GM11168 (cell line): ENCODE measurements around the gene RNF26.

ENCODE experiments used
- in situ Hi-C: fragments of 300-500 bp; cut with MboI; formaldehyde crosslinking; loops from one replicate; pipeline ENCODE4 v1.12.0; 2022; ENCODE audit warnings: low sequenced_read_pairs; ENCODE audit not compliant: unreplicated experiment

RNF26 gene

GRCh38 chr11:119334174-119334930, at the start of gene RNF26:
RNF26 (plus strand) TSS chr11:119334527; CDS start chr11:119335123, 596 bp downstream.
- in situ Hi-C loops = no loop called here

- in situ Hi-C loops = no loop called here
Observed at GRCh38 chr11:119285431-119285830, 48.9 kb upstream of the RNF26 start.

GRCh38 chr11:119288219-119288618, 46.1 kb upstream of the RNF26 start:
- in situ Hi-C loops = no loop called here

- in situ Hi-C loops = no loop called here
Observed at GRCh38 chr11:119290894-119291497, 43.3 kb upstream of the RNF26 start.

GRCh38 chr11:119293461-119293860, 40.9 kb upstream of the RNF26 start:
- in situ Hi-C loops = no loop called here

GRCh38 chr11:119295178-119295577, 39.1 kb upstream of the RNF26 start:
- in situ Hi-C loops = no loop called here

- in situ Hi-C loops = no loop called here
Observed at GRCh38 chr11:119297938-119298337, 36.4 kb upstream of the RNF26 start.

- in situ Hi-C loops = no loop called here
Observed at GRCh38 chr11:119298726-119299125, 35.6 kb upstream of the RNF26 start.

GRCh38 chr11:119299416-119299815, 34.9 kb upstream of the RNF26 start:
- in situ Hi-C loops = no loop called here

- in situ Hi-C loops = no loop called here
Observed at GRCh38 chr11:119300198-119300964, 33.9 kb upstream of the RNF26 start.

- in situ Hi-C loops = no loop called here
Observed at GRCh38 chr11:119303227-119303718, 31.1 kb upstream of the RNF26 start.

GRCh38 chr11:119305556-119306372, 28.6 kb upstream of the RNF26 start:
- in situ Hi-C loops = no loop called here

GRCh38 chr11:119306373-119306890, 27.9 kb upstream of the RNF26 start:
- in situ Hi-C loops = no loop called here

GRCh38 chr11:119307219-119307618, 27.1 kb upstream of the RNF26 start:
- in situ Hi-C loops = no loop called here

GRCh38 chr11:119307974-119308373, 26.4 kb upstream of the RNF26 start:
- in situ Hi-C loops = no loop called here

GRCh38 chr11:119309411-119309810, 24.9 kb upstream of the RNF26 start:
- in situ Hi-C loops = no loop called here

GRCh38 chr11:119309953-119310681, 24.2 kb upstream of the RNF26 start:
- in situ Hi-C loops = no loop called here

GRCh38 chr11:119310682-119311052, 23.7 kb upstream of the RNF26 start:
- in situ Hi-C loops = no loop called here

- in situ Hi-C loops = no loop called here
Observed at GRCh38 chr11:119314726-119315125, 19.6 kb upstream of the RNF26 start.
